Osteocyte (in vitro differentiated cells): Measurements from ENCODE around the gene FAM170B. TPM values are rescaled to one million over a fixed set of nuclear protein-coding genes. Genes with fewer than 3 reads are reported as not detected.

Source experiments
- DNase-seq: peaks from one replicate; pipeline ENCODE4 v3.0.0; 2021; ENCODE audit warnings: mixed read lengths; ENCODE audit not compliant: unreplicated experiment; ENCODE audit errors: extremely low spot score
- H3K27ac Mint-ChIP-seq: one replicate; pipeline ENCODE4 v1.8.0; 2021; ENCODE audit warnings: mild to moderate bottlenecking, mixed read lengths; ENCODE audit not compliant: unreplicated experiment
- H3K27me3 Mint-ChIP-seq: one replicate; pipeline ENCODE4 v1.8.0; 2021; ENCODE audit warnings: mixed read lengths; ENCODE audit not compliant: unreplicated experiment
- H3K36me3 Mint-ChIP-seq: one replicate; pipeline ENCODE4 v1.8.0; 2021; ENCODE audit warnings: mixed read lengths; ENCODE audit not compliant: unreplicated experiment
- H3K4me1 Mint-ChIP-seq: one replicate; pipeline ENCODE4 v1.8.0; 2021; ENCODE audit warnings: mixed read lengths; ENCODE audit not compliant: unreplicated experiment
- H3K4me3 Mint-ChIP-seq: one replicate; pipeline ENCODE4 v1.8.0; 2021; ENCODE audit warnings: mild to moderate bottlenecking, moderate library complexity, mixed read lengths; ENCODE audit not compliant: unreplicated experiment
- H3K9me3 Mint-ChIP-seq: one replicate; pipeline ENCODE4 v1.8.0; 2021; ENCODE audit warnings: mixed read lengths; ENCODE audit not compliant: unreplicated experiment
- CTCF ChIP-seq: fragments of 200-600 bp; sonication (generic); IDR thresholded peaks from 2 replicates; pipeline ENCODE4 v1.5.0; 2021; ENCODE audit warnings: antibody characterized with exemption, mild to moderate bottlenecking, moderate library complexity
- total RNA-seq: library from RNA; stranded (reverse); gene quantifications from 2 replicates; pipeline ENCODE4 v1.2.1, GENCODE V29; 2021

Gene FAM170B
- total RNA-seq, 1 donor from 2014 or later = not detected

GRCh38 chr10:49149881-49150280 is 16.1 kb upstream of the FAM170B start:
- no peaks in the 10 kb centered on the region for H3K36me3 Mint-ChIP-seq

DNA sequence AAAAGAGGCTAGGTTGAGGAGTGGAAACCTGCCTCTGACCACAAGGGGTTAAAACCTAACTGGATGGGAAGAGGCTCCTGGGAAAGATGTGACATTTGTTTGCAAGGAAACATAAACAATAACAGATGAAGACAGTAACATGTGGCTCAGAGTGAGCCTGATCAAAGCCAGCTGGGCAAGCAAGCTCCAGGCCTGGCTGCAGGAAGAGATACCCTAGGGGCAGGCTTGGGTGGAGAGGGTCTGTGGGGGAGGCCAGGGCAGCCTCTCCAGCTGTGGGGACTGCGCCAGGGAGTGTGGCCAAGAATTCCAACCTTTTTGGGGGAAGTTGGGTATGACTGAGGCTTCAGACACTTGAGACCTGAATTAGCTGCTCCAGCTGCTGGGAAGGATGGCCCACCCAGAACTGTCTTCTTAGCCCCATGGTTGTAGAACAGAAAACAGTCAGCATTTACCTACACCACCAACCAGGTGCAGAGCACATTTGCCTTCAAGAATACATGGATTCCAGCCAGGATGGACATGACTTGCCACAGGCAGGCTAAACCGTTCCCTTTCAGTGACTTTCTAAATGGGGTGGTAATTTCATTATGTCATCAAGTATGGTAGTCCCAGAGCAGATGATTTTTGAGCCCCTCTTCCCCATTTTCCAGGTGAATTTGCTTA is 10.4 kb upstream of the FAM170B start:
- TF ChIP-seq CTCF = no peak
- Mint-ChIP-seq H3K4me3 (no peak overlapping the region), H3K36me3 (no peaks in the 10 kb centered on the region), H3K27ac (no peak overlapping the region), H3K4me1 (no peaks in the 10 kb centered on the region), H3K27me3 (no peaks in the 10 kb centered on the region), H3K9me3 (peaks cover 9% of the 10 kb centered on the region)
- DNase-seq = peak; percentile 56

More at GRCh38 chr10:49149881-49150280, 16.1 kb upstream of the FAM170B start:
- H3K27me3 Mint-ChIP-seq = peaks cover 7% of the 10 kb centered on the region
- no peaks in the 10 kb centered on the region for H3K4me1 Mint-ChIP-seq
- no peak overlapping the region for H3K27ac Mint-ChIP-seq
- no peak for DNase-seq
- TF ChIP-seq CTCF = no peak
- H3K4me3 Mint-ChIP-seq = no peak overlapping the region
- peaks cover 9% of the 10 kb centered on the region for H3K9me3 Mint-ChIP-seq

- no peaks in the 10 kb centered on the region for H3K27me3 Mint-ChIP-seq
- H3K4me3 Mint-ChIP-seq = no peak overlapping the region
- no peaks in the 10 kb centered on the region for H3K36me3 Mint-ChIP-seq
- no peak for TF ChIP-seq CTCF
- no peaks in the 10 kb centered on the region for H3K4me1 Mint-ChIP-seq
- H3K27ac Mint-ChIP-seq = no peak overlapping the region
- peaks cover 7% of the 10 kb centered on the region for H3K9me3 Mint-ChIP-seq
- DNase-seq = no peak
Measured at GRCh38 chr10:49143249-49143648, 9.4 kb upstream of the FAM170B start.

GRCh38 chr10:49141541-49142332 is 7.9 kb upstream of the FAM170B start:
- H3K4me1 Mint-ChIP-seq = no peaks in the 10 kb centered on the region
- peaks cover 3% of the 10 kb centered on the region for H3K27me3 Mint-ChIP-seq
- H3K9me3 Mint-ChIP-seq = peaks cover 3% of the 10 kb centered on the region
- no peak for DNase-seq
- no peak overlapping the region for H3K27ac Mint-ChIP-seq
- no peak overlapping the region for H3K4me3 Mint-ChIP-seq
- H3K36me3 Mint-ChIP-seq = no peaks in the 10 kb centered on the region
- no peak for TF ChIP-seq CTCF
